Measurements from ENCODE around the gene NANOS3. TPM values are rescaled to one million over a fixed set of nuclear protein-coding genes. Genes with fewer than 3 reads are reported as not detected.

Gene NANOS3
- total and polyA plus RNA-seq, 9 of the 15 experiments (the other 6 are each of a cell fraction or from before 2014, with no cell fraction given): not detected

- TF ChIP-seq SIN3A (IDR thresholded peaks at IDR 0.05; ENCODE audit: borderline replicate concordance in 2 of 2, control insufficient read depth in 1 of 2, low read depth in 2 of 2, low read length in 2 of 2) (peak in 1 of 2 experiments; percentile 55; a peak in 1 of 4 replicates), FOS (IDR thresholded peaks at IDR 0.05; ENCODE audit: extremely low read depth, insufficient read length) (no peak), ZNF740 (CRISPR knock-in tag; IDR thresholded peaks at IDR 0.05) (peak; percentile 85), ZNF740 (tag; IDR thresholded peaks at IDR 0.05) (peak in 1 of 2 experiments; percentile 90; a peak in 2 of 4 replicates), BRD9 (IDR thresholded peaks at IDR 0.05; ENCODE audit: low read depth, partially characterized antibody) (peak; percentile 30), DACH1 (IDR thresholded peaks at IDR 0.05; ENCODE audit: partially characterized antibody) (peak; percentile 41), ZNF444 (CRISPR knock-in tag; IDR thresholded peaks at IDR 0.05) (peak; percentile 97), ZNF431 (CRISPR knock-in tag; IDR thresholded peaks at IDR 0.05) (0 out of 2 replicates have a peak, but pooled peaks have one; percentile 15), DIDO1 (tag; IDR thresholded peaks at IDR 0.05; ENCODE audit: low read depth) (no peak), TAF15 (IDR thresholded peaks at IDR 0.05; ENCODE audit: low read depth, low read length) (no peak), DEAF1 (CRISPR knock-in tag; IDR thresholded peaks at IDR 0.05) (no peak), SFPQ (IDR thresholded peaks at IDR 0.05; ENCODE audit: low read depth, low read length) (no peak), ZBTB11 (CRISPR knock-in tag; IDR thresholded peaks at IDR 0.05) (peak in 2 of 3 experiments; percentile 19 to 94; a peak in 3 of 6 replicates), ZNF644 (tag; IDR thresholded peaks at IDR 0.05; ENCODE audit: low read depth) (0 out of 2 replicates have a peak, but pooled peaks have one; percentile 39), U2AF2 (optimal IDR thresholded peaks at IDR 0.05; ENCODE audit: low read depth, low read length) (no peak), KDM2B (CRISPR knock-in tag; IDR thresholded peaks at IDR 0.05) (no peak)
These were observed 29.3 kb upstream of the NANOS3 start (continued) for GRCh38 chr19:13847407-13848339.
